GM19193 (cell line): ENCODE measurements around the gene NUDT16L1.

Experiments used
- POLR2A ChIP-seq: IDR thresholded peaks from 4 replicates; pipeline ENCODE4 v1.6.1; 2011; ENCODE audit not compliant: insufficient read depth, insufficient read length; ENCODE audit errors: extremely low read depth

Gene NUDT16L1

GRCh38 chr16:4684058-4684715, 9.2 kb upstream of the NUDT16L1 start:
- TF ChIP-seq POLR2A: no peak

DNA sequence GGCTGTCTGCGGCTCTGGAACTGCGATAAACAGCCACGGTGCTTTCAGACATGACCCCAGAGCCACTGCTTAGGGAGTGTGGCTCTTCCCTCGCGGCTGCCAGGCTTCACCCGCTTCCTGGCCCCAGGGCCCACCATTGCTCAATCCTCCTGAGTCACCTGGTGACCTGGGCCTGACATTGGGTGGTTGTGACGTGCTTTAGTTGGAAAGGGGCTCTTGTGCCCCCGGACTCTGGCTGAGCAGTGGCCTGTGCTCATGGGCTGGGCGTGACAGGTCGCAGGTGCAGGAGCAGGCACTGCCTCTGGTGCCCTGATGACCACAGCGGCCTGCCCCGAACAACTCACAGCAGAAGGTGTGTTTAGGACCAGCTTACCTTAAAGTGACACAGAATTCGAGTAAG, 8.6 kb upstream of the NUDT16L1 start:
- TF ChIP-seq POLR2A: no peak

GRCh38 chr16:4685292-4685691, 8.1 kb upstream of the NUDT16L1 start:
- TF ChIP-seq POLR2A: no peak

DNA sequence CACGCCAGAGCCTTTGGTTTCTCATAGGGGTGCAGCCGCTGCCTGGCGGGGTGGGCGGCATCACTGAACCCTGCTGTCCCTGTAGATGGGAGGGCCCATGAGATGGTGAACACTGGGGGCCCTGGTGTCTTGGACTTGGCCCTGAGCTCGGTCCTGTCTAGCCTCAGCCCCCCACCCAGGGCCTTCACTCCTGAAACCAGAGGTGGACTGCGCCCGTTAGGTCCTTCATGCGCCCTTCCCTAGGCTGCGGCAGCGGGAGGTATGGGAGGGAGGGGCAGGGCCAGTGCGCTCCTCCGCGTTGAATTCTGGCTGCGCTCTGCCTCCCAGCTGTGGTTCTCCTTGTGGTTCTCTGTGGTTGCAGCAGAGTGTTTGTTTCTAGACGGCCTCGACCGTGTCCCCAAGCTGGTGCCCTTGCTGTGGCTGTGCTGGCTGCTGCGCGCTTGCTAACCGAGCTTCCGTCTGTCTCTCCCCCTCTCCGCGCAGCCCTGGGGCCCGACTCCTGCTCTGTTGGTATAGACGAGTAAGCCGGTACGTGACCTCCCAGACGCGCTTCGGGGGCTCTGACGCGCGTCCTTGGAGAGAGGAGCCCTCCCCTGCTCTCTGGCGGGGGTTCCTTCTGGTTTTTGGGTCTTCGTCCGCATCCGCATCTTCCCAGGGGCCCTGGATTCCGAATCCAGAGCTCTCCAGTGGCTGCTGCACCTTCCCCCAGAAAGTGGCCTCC, 7.4 kb upstream of the NUDT16L1 start:
- TF ChIP-seq POLR2A: no peak

- no peak for TF ChIP-seq POLR2A
Measured at GRCh38 chr16:4686497-4687210, 6.7 kb upstream of the NUDT16L1 start.

DNA sequence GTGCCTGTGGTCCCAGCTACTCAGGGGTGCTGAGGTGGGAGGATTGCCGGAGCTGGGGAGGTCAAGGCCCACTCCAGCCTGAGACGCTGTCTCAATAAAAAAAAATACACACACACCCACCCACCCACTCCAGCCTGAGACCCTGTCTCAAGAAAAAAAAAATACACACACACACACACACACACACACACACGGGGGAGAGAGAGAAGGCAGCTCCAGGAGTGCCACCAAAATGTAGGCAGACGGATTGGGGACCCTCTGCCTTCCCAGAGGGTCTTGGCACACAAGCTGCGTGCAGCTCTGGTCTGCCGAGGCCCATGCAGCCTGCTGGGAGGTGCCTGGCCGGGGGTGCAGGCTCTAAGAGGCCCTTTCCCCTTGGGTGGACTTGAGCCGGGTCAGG, 5.9 kb upstream of the NUDT16L1 start:
- TF ChIP-seq POLR2A: no peak

GRCh38 chr16:4687946-4688673, 5.3 kb upstream of the NUDT16L1 start:
- no peak for TF ChIP-seq POLR2A

GRCh38 chr16:4688674-4689045, 4.7 kb upstream of the NUDT16L1 start:
- no peak for TF ChIP-seq POLR2A

DNA sequence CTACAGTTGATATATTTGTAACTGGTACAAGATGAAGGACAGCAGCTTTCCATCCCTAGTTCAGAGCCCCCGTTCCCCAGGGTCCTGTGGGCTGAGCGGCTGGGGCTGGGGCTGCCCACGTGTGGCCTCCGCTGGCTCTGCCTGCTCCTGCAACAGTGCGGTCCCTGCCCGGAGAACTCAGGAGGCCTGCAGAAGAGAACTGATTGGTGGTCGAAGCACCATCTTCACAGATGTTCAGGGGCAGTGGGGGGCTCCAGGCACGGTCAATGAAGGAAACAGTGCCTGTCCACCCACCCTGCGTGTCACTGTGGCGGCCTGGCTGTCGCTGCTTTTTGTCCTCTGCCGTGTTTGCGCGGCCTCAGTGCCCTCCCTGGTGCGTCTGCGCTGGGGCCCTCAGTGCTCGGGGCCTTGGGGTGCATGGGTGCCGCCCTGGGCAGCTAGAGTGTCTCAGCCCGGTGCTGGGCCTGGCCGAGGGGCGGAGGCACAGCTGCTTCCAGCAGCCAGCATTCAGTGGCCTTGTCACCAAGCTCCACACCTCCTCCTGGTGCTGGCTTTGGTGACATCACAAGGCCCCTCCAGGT, 4.2 kb upstream of the NUDT16L1 start:
- no peak for TF ChIP-seq POLR2A

DNA sequence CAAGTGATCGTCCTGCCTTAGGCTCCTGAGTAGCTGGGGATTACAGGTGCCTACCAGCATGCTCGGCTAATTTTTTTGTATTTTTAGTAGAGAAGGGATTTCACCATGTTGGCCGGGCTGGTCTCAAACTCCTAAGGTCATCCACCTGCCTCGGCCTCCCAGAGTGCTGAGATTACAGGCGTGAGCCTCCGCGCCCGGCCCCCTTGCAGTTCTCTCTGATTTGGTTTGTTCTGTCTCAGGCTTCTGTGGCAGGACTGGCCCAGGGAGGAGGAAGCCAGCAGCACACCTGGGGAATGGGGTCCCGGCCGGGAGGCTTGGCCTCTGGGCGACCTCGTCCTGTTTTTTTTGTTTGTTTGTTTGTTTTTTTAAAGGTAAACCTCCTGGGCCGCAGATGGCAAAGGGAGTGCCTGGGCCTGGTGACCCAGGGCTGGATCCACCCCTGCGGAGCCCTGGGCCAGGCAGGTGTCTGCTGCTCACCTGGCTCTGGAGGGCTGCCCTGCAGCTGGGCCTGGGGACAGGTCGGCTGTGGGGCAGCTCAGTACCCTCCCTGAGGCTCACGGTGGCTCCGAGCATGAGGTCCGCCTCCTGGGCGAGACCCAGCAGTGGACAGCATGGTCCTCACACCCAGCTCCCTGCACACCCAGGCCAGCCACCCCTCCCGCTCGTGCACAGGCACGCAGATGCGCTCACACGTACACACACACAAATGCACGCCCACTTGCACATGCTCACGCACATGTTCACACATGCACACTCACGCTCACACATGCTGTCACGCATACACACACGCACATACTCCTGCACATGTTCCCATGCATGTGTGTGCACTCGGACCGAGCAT, 3.3 kb upstream of the NUDT16L1 start:
- TF ChIP-seq POLR2A: no peak

GRCh38 chr16:4690946-4691665, 2.3 kb upstream of the NUDT16L1 start:
- TF ChIP-seq POLR2A: no peak

- no peak for TF ChIP-seq POLR2A
Measured at GRCh38 chr16:4691666-4692412, 1.5 kb upstream of the NUDT16L1 start.
